Liver (tissue), 9 donors: ENCODE results near the gene DMAC2L. TPM values are rescaled to one million over a fixed set of nuclear protein-coding genes. Genes with fewer than 3 reads are reported as not detected.

Experiments used
- DNase-seq: peaks from one replicate; pipeline ENCODE4 v3.0.0-alpha.2; 2017; ENCODE audit warnings: low spot score
- H3K27ac ChIP-seq, 2 donors: one replicate each; pipeline ENCODE4 v1.7.0; 2013; ENCODE audit warnings: inconsistent platforms in 2 of 2, low read length in 2 of 2, control low read depth in 1 of 2, low read depth in 1 of 2, mild to moderate bottlenecking in 1 of 2
- H3K27me3 ChIP-seq, 4 donors: one replicate each; pipeline versions ENCODE4 v1.6.1 to v1.7.0; 2013; ENCODE audit warnings: low read length in 3 of 4, inconsistent platforms in 1 of 4, mild to moderate bottlenecking in 1 of 4, moderate library complexity in 1 of 4; ENCODE audit not compliant: control insufficient read depth in 4 of 4, insufficient read depth in 4 of 4
- H3K36me3 ChIP-seq, 4 donors: one replicate each; pipeline versions ENCODE4 v1.6.1 to v1.7.0; 2013; ENCODE audit warnings: low read length in 3 of 4, mild to moderate bottlenecking in 3 of 4, low read depth in 1 of 4, moderate library complexity in 1 of 4; ENCODE audit not compliant: control insufficient read depth in 4 of 4, insufficient read depth in 3 of 4
- H3K4me1 ChIP-seq, 4 donors: one replicate each; pipeline versions ENCODE4 v1.6.1 to v1.7.0; 2013; ENCODE audit warnings: low read length in 3 of 4, mild to moderate bottlenecking in 3 of 4, moderate library complexity in 1 of 4; ENCODE audit not compliant: control insufficient read depth in 4 of 4, insufficient read depth in 4 of 4
- H3K4me3 ChIP-seq, 3 donors: one replicate each; pipeline versions ENCODE4 v1.6.1 to v1.7.0; 2013; ENCODE audit warnings: low read length in 3 of 3, control low read depth in 1 of 3, low read depth in 1 of 3, mild to moderate bottlenecking in 1 of 3
- H3K9ac ChIP-seq, 2 donors: one replicate each; pipeline ENCODE4 v1.7.0; 2013; ENCODE audit warnings: low read length in 2 of 2, mild to moderate bottlenecking in 2 of 2, moderate library complexity in 2 of 2, control low read depth in 1 of 2, low read depth in 1 of 2
- H3K9me3 ChIP-seq, 4 donors: one replicate each; pipeline versions ENCODE4 v1.6.1 to v1.7.0; 2013; ENCODE audit warnings: low read length in 3 of 4; ENCODE audit not compliant: control insufficient read depth in 4 of 4
- ATF3 ChIP-seq: IDR thresholded peaks from 2 replicates; pipeline ENCODE4 v1.6.1; 2016; ENCODE audit warnings: antibody characterized with exemption
- EGR1 ChIP-seq, 2 donors: IDR thresholded peaks; 2 replicates each; pipeline ENCODE4 v1.6.1; 2016 to 2018; ENCODE audit warnings: antibody characterized with exemption in 2 of 2, low read depth in 2 of 2
- FOXA1 ChIP-seq: IDR thresholded peaks from 2 replicates; pipeline ENCODE4 v1.6.1; 2016; ENCODE audit warnings: antibody characterized with exemption
- FOXA2 ChIP-seq: IDR thresholded peaks from 2 replicates; pipeline ENCODE4 v1.6.1; 2016; ENCODE audit warnings: antibody characterized with exemption
- GABPA ChIP-seq, 2 donors: IDR thresholded peaks in 1 of 2; conservative IDR thresholded peaks in 1 of 2; 2 replicates each; pipeline ENCODE4 v1.6.1; 2016; ENCODE audit warnings: antibody characterized with exemption in 2 of 2, mild to moderate bottlenecking in 1 of 2, moderate library complexity in 1 of 2
- HNF4A ChIP-seq, 2 donors: conservative IDR thresholded peaks; 2 replicates each; pipeline ENCODE4 v1.6.1; 2016; ENCODE audit warnings: antibody characterized with exemption in 2 of 2, mild to moderate bottlenecking in 2 of 2
- HNF4G ChIP-seq: IDR thresholded peaks from 2 replicates; pipeline ENCODE4 v1.6.1; 2016; ENCODE audit warnings: antibody characterized with exemption
- JUND ChIP-seq, 2 donors: IDR thresholded peaks; 2 replicates each; pipeline ENCODE4 v1.6.1; 2016; ENCODE audit warnings: antibody characterized with exemption in 2 of 2
- NR2F2 ChIP-seq: IDR thresholded peaks from 2 replicates; pipeline ENCODE4 v1.6.1; 2016; ENCODE audit warnings: antibody characterized with exemption
- RAD21 ChIP-seq, 2 donors: IDR thresholded peaks; 2 replicates each; pipeline ENCODE4 v1.6.1; 2016; ENCODE audit warnings: antibody characterized with exemption in 2 of 2, mild to moderate bottlenecking in 2 of 2
- REST ChIP-seq: IDR thresholded peaks from 2 replicates; pipeline ENCODE4 v1.6.1; 2016; ENCODE audit warnings: antibody characterized with exemption, mild to moderate bottlenecking
- RXRA ChIP-seq, 2 donors: IDR thresholded peaks; 2 replicates each; pipeline ENCODE4 v1.6.1; 2017 to 2018; ENCODE audit warnings: antibody characterized with exemption in 2 of 2, mild to moderate bottlenecking in 1 of 2
- SP1 ChIP-seq: IDR thresholded peaks from 2 replicates; pipeline ENCODE4 v1.6.1; 2018; ENCODE audit warnings: antibody characterized with exemption, mild to moderate bottlenecking
- TAF1 ChIP-seq: conservative IDR thresholded peaks from 2 replicates; pipeline ENCODE4 v1.6.1; 2016; ENCODE audit warnings: antibody characterized with exemption, mild to moderate bottlenecking
- YY1 ChIP-seq: IDR thresholded peaks from 2 replicates; pipeline ENCODE4 v1.6.1; 2016; ENCODE audit warnings: antibody characterized with exemption, mild to moderate bottlenecking
- ZBTB33 ChIP-seq: IDR thresholded peaks from 2 replicates; pipeline ENCODE4 v1.6.1; 2016; ENCODE audit warnings: antibody characterized with exemption
- WGBS: extraction: QIAGEN DNeasy Blood & Tissue Kit; methylation state at CpG from one replicate; pipeline ENCODE4 v1.1.7; 2013; 5-methylcytosine and 5-hydroxymethylcytosine counted together
- polyA plus RNA-seq, 2 donors: library from polyadenylated mRNA; stranded (reverse) in 1 of 2; unstranded in 1 of 2; fragments of 200-250 nt in 1 of 2; fragments of >200 nt in 1 of 2; fragmentation: Nextera tagmentation in 1 of 2; extraction: Ambion mirVana in 1 of 2; gene quantifications; one replicate each; pipeline versions ENCODE4 v1.2.1 to v1.2.3, GENCODE V29; 2013 to 2015
- total RNA-seq, 2 donors: library from RNA; depleted of rRNA; stranded (reverse); fragments of >200 nt; gene quantifications; one replicate each; pipeline ENCODE4 v1.2.3, GENCODE V29; 2014
- TF ChIP-seq, protein P1 (sequence below): fragments of 150-350 bp; IDR thresholded peaks from 2 replicates; pipeline ENCODE4 v1.5.1; 2017; ENCODE audit warnings: improper control_type of control experiment, low read depth, low read length; ENCODE audit not compliant: missing input control
- TF ChIP-seq, protein P2 (sequence below): IDR thresholded peaks from 2 replicates; pipeline ENCODE4 v1.6.1; 2016; ENCODE audit warnings: antibody characterized with exemption
- donor health status: healthy.
- donor health status: healthy.
- donor health status: healthy.
- donor health status: healthy.
- donor health status: healthy.

DMAC2L gene
- total and polyA plus RNA-seq, 4 donors: 5.2 to 17.2 (median 6.5) TPM

GRCh38 chr14:50308363-50308915 is 3.7 kb upstream of the DMAC2L start:
- Histone ChIP-seq H3K36me3 (no peaks in the 10 kb centered on the region), H3K4me1 (peaks cover 0 to 22% (median 19%) of the 10 kb centered on the region in 4 donors), H3K9ac (no peak overlapping the region), H3K4me3 (no peak overlapping the region), H3K27ac (no peak overlapping the region), H3K9me3 (no peaks in the 10 kb centered on the region), H3K27me3 (no peaks in the 10 kb centered on the region)
- 83% methylated on average over 4 of the region's 4 CpGs for WGBS
- no peak for DNase-seq
- TF ChIP-seq, protein P1, sequence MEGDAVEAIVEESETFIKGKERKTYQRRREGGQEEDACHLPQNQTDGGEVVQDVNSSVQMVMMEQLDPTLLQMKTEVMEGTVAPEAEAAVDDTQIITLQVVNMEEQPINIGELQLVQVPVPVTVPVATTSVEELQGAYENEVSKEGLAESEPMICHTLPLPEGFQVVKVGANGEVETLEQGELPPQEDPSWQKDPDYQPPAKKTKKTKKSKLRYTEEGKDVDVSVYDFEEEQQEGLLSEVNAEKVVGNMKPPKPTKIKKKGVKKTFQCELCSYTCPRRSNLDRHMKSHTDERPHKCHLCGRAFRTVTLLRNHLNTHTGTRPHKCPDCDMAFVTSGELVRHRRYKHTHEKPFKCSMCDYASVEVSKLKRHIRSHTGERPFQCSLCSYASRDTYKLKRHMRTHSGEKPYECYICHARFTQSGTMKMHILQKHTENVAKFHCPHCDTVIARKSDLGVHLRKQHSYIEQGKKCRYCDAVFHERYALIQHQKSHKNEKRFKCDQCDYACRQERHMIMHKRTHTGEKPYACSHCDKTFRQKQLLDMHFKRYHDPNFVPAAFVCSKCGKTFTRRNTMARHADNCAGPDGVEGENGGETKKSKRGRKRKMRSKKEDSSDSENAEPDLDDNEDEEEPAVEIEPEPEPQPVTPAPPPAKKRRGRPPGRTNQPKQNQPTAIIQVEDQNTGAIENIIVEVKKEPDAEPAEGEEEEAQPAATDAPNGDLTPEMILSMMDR: no peak
- TF ChIP-seq ZBTB33 (no peak), ATF3 (no peak), NR2F2 (no peak), YY1 (no peak), RAD21 (IDR thresholded peaks at IDR 0.05) (no peak), SP1 (no peak), HNF4A (conservative IDR thresholded peaks at IDR 0.05) (no peak), HNF4G (no peak), JUND (IDR thresholded peaks at IDR 0.05) (no peak), EGR1 (IDR thresholded peaks at IDR 0.05; ENCODE audit: low read depth in 2 of 2) (no peak), REST (no peak), RXRA (IDR thresholded peaks at IDR 0.05) (no peak), TAF1 (no peak), FOXA1 (no peak), FOXA2 (no peak), GABPA (IDR thresholded peaks at IDR 0.05 in 1 of 2, conservative IDR thresholded peaks at IDR 0.05 in 1 of 2) (no peak)
- TF ChIP-seq, protein P2, sequence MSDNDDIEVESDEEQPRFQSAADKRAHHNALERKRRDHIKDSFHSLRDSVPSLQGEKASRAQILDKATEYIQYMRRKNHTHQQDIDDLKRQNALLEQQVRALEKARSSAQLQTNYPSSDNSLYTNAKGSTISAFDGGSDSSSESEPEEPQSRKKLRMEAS: no peak
